Psoas muscle (tissue), 8 donors: ENCODE results near the gene PANK2. TPM values are rescaled to one million over a fixed set of nuclear protein-coding genes. Genes with fewer than 3 reads are reported as not detected.
A peak's percentile ranks its signal among the peaks of the same experiment; 100 is the strongest.

Experiments
- ATAC-seq, 4 donors: fragments of 200-7000 bp; cut with Tn5 transposase; one replicate each; pipeline ENCODE4 v1.9.1; 2020; ENCODE audit warnings: moderate library complexity in 3 of 4, mild to moderate bottlenecking in 2 of 4
- DNase-seq, 2 donors: peaks; one replicate each; pipeline ENCODE4 v3.0.0-alpha.2; 2020
- H3K27ac ChIP-seq: fragments of 200-600 bp; one replicate; pipeline ENCODE4 v1.8.0; 2022
- H3K27me3 ChIP-seq, 3 donors: fragments of 200-600 bp in 1 of 3; one replicate each; pipeline versions ENCODE4 v1.6.1 to v1.8.0; 2013 to 2022; ENCODE audit warnings: low read length in 2 of 3, mild to moderate bottlenecking in 2 of 3, moderate library complexity in 1 of 3; ENCODE audit not compliant: insufficient read depth in 3 of 3
- H3K36me3 ChIP-seq, 2 donors: fragments of 200-600 bp in 1 of 2; one replicate each; pipeline versions ENCODE4 v1.6.1 to v1.8.0; 2013 to 2022; ENCODE audit warnings: low read depth in 1 of 2, mild to moderate bottlenecking in 1 of 2, moderate library complexity in 1 of 2; ENCODE audit not compliant: insufficient read depth in 1 of 2
- H3K4me1 ChIP-seq: fragments of 200-600 bp; one replicate; pipeline ENCODE4 v1.8.0; 2022
- H3K4me3 ChIP-seq: fragments of 200-600 bp; one replicate; pipeline ENCODE4 v1.8.0; 2022; ENCODE audit warnings: mild to moderate bottlenecking
- H3K9me3 ChIP-seq: fragments of 200-600 bp; one replicate; pipeline ENCODE4 v1.8.0; 2022
- CTCF ChIP-seq: fragments of 200-600 bp; IDR thresholded peaks from one replicate; pipeline ENCODE4 v1.8.0; 2022; ENCODE audit warnings: antibody characterized with exemption
- WGBS, 3 donors: extraction: QIAGEN DNeasy Blood & Tissue Kit; methylation state at CpG; one replicate each; pipeline versions ENCODE4 v1.1.6 to v1.1.7; 2013; 5-methylcytosine and 5-hydroxymethylcytosine counted together
- intact Hi-C, 2 donors: fragments of 100-400 bp; cut with DNase I; formaldehyde crosslinking; loops; one replicate each; pipeline versions ENCODE4 v1.11.0 to v1.14.2; 2022
- polyA plus RNA-seq, 3 donors: library from polyadenylated mRNA; stranded (reverse); fragments of 200-250 nt; gene quantifications; one replicate each; pipeline ENCODE4 v1.2.3, GENCODE V29; 2013
- total RNA-seq, 4 donors: library from RNA; stranded (reverse); fragmentation: NEBNext Ultra II Directional in 2 of 4; extraction: Animal tissue kit (Norgen Biotek cat#: 25700) in 2 of 4; gene quantifications; one replicate each; pipeline versions ENCODE4 v1.2.1 to v1.2.4, GENCODE V29; 2021 to 2023
- donor health status: healthy with polysubstance abuse.
- donor health status: DM: no; HTN: no; CAD: no; lungs with moderate emphysema.
- donor health status: Bipolar disorder and iron deficiency.
- donor health status: healthy.
- donor health status: DM: yes; HTN: yes; CAD: no.
- donor health status: DM: no; HTN: no; CAD: no.
- donor health status: DM: no; HTN: no; CAD: no.
- donor health status: DM: yes; HTN: yes; CAD: no.

Gene PANK2
- total and polyA plus RNA-seq, 7 donors: 9.7 to 32.9 (median 18.6) TPM

GRCh38 chr20:3846378-3846739 lies 42.8 kb upstream of the PANK2 start:
- no peak for ATAC-seq
- H3K4me1 ChIP-seq: no peaks in the 10 kb centered on the region
- peak overlapping the region; percentile 90 for H3K27ac ChIP-seq
- 0 to 1% (median 1%) methylated on average over 15 to 22 of the region's 22 CpGs for WGBS, 3 donors
- H3K27me3 ChIP-seq: no peaks in the 10 kb centered on the region
- DNase-seq: peak in 1 of 2 donors; percentile 71
- no peaks in the 10 kb centered on the region for H3K9me3 ChIP-seq
- TF ChIP-seq CTCF: no peak
- intact Hi-C loops: loop anchor here in 1 of 2 donors (2.0 kb wide), 2 partner anchors 26 to 60 kb away; partner anchors contain the start of genes AP5S1 and CENPB
- no peaks in the 10 kb centered on the region for H3K36me3 ChIP-seq
- H3K4me3 ChIP-seq: peak overlapping the region; percentile 100

GRCh38 chr20:3846740-3847428 lies 42.3 kb upstream of the PANK2 start, which contains the start of gene MAVS:
TSS of gene MAVS (plus strand) at chr20:3846834. CDS start at chr20:3854625, 7,791 bp downstream.
- ATAC-seq (peak; percentile 96 to 98 (median 98)), DNase-seq (peak; percentile 90 to 95)
- no peaks in the 10 kb centered on the region for H3K27me3 ChIP-seq
- H3K36me3 ChIP-seq: no peaks in the 10 kb centered on the region
- H3K4me1 ChIP-seq: no peaks in the 10 kb centered on the region
- peak within 1 kb of the TSS; percentile 100 for H3K4me3 ChIP-seq
- H3K9me3 ChIP-seq: no peaks in the 10 kb centered on the region
- no peak for TF ChIP-seq CTCF
- WGBS, 3 donors: 0 to 1% (median 1%) methylated on average over 50 to 72 of the region's 72 CpGs
- H3K27ac ChIP-seq: peak within 1 kb of the TSS; percentile 90
- intact Hi-C loops: loop anchor here in 1 of 2 donors (2.0 kb wide), 2 partner anchors 26 to 60 kb away; partner anchors contain the start of genes AP5S1 and CENPB

DNA sequence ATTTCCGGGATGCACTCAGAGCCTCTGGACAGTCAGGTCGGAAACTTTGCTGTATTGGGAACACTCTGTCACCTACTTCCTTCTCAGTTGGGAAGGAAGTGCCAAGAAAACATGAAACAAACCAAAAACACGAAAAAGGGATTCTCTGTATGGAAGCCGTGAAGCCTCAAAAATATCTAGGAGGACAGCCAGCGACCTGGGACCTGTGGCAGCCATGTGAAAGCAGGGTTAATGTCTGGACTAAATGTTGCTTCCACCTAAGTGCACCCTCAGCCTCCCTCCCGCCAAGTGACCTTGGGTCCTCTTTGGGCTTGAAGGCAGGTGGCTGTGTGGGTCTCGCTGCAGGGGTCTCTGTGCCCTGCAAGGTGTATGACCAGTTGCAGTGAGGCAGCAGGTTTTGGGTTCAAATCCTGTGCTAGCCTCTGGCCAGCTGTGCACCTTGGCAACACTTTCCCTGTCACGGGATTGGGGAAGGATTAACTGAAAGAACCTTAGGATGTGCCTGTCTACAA lies 41.7 kb upstream of the PANK2 start:
- no peak for DNase-seq
- Histone ChIP-seq H3K9me3 (no peaks in the 10 kb centered on the region), H3K4me1 (no peaks in the 10 kb centered on the region), H3K4me3 (peak overlapping the region; percentile 100), H3K36me3 (no peaks in the 10 kb centered on the region), H3K27me3 (no peaks in the 10 kb centered on the region), H3K27ac (peak overlapping the region; percentile 90)
- ATAC-seq: no peak
- intact Hi-C loops: loop anchor here in 1 of 2 donors (2.0 kb wide), 2 partner anchors 27 to 61 kb away; partner anchors contain the start of genes AP5S1 and CENPB
- 12 to 16% (median 15%) methylated on average over 8 of the region's 8 CpGs for WGBS, 3 donors
- no peak for TF ChIP-seq CTCF

GRCh38 chr20:3848565-3848964 lies 40.6 kb upstream of the PANK2 start:
- Histone ChIP-seq H3K4me3 (no peak overlapping the region), H3K4me1 (no peaks in the 10 kb centered on the region), H3K27ac (no peak overlapping the region), H3K36me3 (no peaks in the 10 kb centered on the region), H3K27me3 (no peaks in the 10 kb centered on the region), H3K9me3 (no peaks in the 10 kb centered on the region)
- 63 to 92% (median 64%) methylated on average over 1 of the region's 1 CpG for WGBS, 3 donors
- DNase-seq: no peak
- no peak for TF ChIP-seq CTCF
- no peak for ATAC-seq
- intact Hi-C loops: no loop called here
